CD14-positive monocyte (primary cell): Measurements from ENCODE around the gene ATP10D. TPM values are rescaled to one million over a fixed set of nuclear protein-coding genes. Genes with fewer than 3 reads are reported as not detected.

Experiments used
- DNase-seq, 3 donors: peaks; one replicate each; pipeline ENCODE4 v3.0.0-alpha.2; 2011 to 2022
- H2AFZ ChIP-seq: 2 replicates; pipeline ENCODE4 v1.6.0; 2012; ENCODE audit warnings: mild to moderate bottlenecking, low read depth, low read length, inconsistent platforms; ENCODE audit not compliant: insufficient read depth, poor library complexity, severe bottlenecking
- H3K27ac ChIP-seq, 2 donors: 1 replicate in 1 of 2; 2 replicates in 1 of 2; pipeline ENCODE4 v1.5.1; 2012 to 2013; ENCODE audit warnings: low read length in 2 of 2, control low read depth in 1 of 2, inconsistent platforms in 1 of 2, low read depth in 1 of 2, mild to moderate bottlenecking in 1 of 2
- H3K27me3 ChIP-seq, 2 donors: one replicate each; pipeline versions ENCODE4 v1.6.0 to v1.6.1; 2011 to 2013; ENCODE audit warnings: low read length in 2 of 2; ENCODE audit not compliant: control insufficient read depth in 2 of 2, insufficient read depth in 2 of 2
- H3K36me3 ChIP-seq, 2 donors: replicated peaks in 1 of 2; 1 replicate in 1 of 2; 2 replicates in 1 of 2; pipeline versions ENCODE4 v1.5.1 to v1.6.1; 2012 to 2013; ENCODE audit warnings: low read length in 2 of 2, control low read depth in 1 of 2, inconsistent platforms in 1 of 2, mild to moderate bottlenecking in 1 of 2; ENCODE audit not compliant: insufficient read depth in 2 of 2, control insufficient read depth in 1 of 2
- H3K4me1 ChIP-seq, 2 donors: 1 replicate in 1 of 2; 2 replicates in 1 of 2; pipeline versions ENCODE4 v1.5.1 to v1.6.1; 2012 to 2013; ENCODE audit warnings: low read length in 2 of 2, control low read depth in 1 of 2, inconsistent platforms in 1 of 2, mild to moderate bottlenecking in 1 of 2, moderate library complexity in 1 of 2; ENCODE audit not compliant: insufficient read depth in 2 of 2, control insufficient read depth in 1 of 2
- H3K4me2 ChIP-seq: replicated peaks from 2 replicates; pipeline ENCODE3; 2012; ENCODE audit warnings: low read length, moderate library complexity, mild to moderate bottlenecking; ENCODE audit not compliant: poor library complexity, severe bottlenecking; ENCODE audit errors: extremely low read depth
- H3K4me3 ChIP-seq, 3 experiments: fragments of 200-600 bp in 1 of 3; sonication (generic) in 1 of 3; replicated peaks in 1 of 3; 1 replicate in 2 of 3; 2 replicates in 1 of 3; pipeline ENCODE4 v1.5.1; 2011 to 2013; ENCODE audit warnings: low read length in 3 of 3, mild to moderate bottlenecking in 3 of 3, control low read depth in 2 of 3, low read depth in 2 of 3, inconsistent platforms in 1 of 3, moderate library complexity in 1 of 3
- H3K79me2 ChIP-seq: 2 replicates; pipeline ENCODE4 v1.6.0; 2012; ENCODE audit warnings: mild to moderate bottlenecking, control low read depth, inconsistent platforms, low read length, moderate library complexity; ENCODE audit not compliant: insufficient read depth
- H3K9ac ChIP-seq: 2 replicates; pipeline ENCODE4 v1.6.0; 2017; ENCODE audit warnings: low read length, mild to moderate bottlenecking; ENCODE audit not compliant: insufficient read depth, poor library complexity, severe bottlenecking
- H3K9me3 ChIP-seq, 2 donors: replicated peaks in 1 of 2; 1 replicate in 1 of 2; 2 replicates in 1 of 2; pipeline versions ENCODE4 v1.5.1 to v1.6.1; 2012 to 2013; ENCODE audit warnings: low read length in 2 of 2, control low read depth in 1 of 2; ENCODE audit not compliant: control insufficient read depth in 1 of 2, insufficient read depth in 1 of 2
- H4K20me1 ChIP-seq: 2 replicates; pipeline ENCODE4 v1.6.0; 2012; ENCODE audit warnings: mild to moderate bottlenecking, low read length, control low read depth, moderate library complexity; ENCODE audit not compliant: insufficient read depth
- H3K27ac Mint-ChIP-seq, 7 donors: one replicate each; pipeline ENCODE4 v1.8.0; 2020; ENCODE audit warnings: mild to moderate bottlenecking in 7 of 7, mixed read lengths in 7 of 7, moderate library complexity in 6 of 7, inconsistent platforms in 2 of 7
- H3K27me3 Mint-ChIP-seq, 3 donors: one replicate each; pipeline ENCODE4 v1.8.0; 2021 to 2022; ENCODE audit warnings: low read depth in 3 of 3, mild to moderate bottlenecking in 3 of 3, mixed read lengths in 3 of 3, moderate library complexity in 3 of 3, inconsistent platforms in 1 of 3
- H3K36me3 Mint-ChIP-seq, 2 donors: one replicate each; pipeline ENCODE4 v1.8.0; 2020; ENCODE audit warnings: mixed read lengths in 2 of 2, inconsistent platforms in 1 of 2, mild to moderate bottlenecking in 1 of 2
- H3K4me1 Mint-ChIP-seq: one replicate; pipeline ENCODE4 v1.8.0; 2020; ENCODE audit warnings: mild to moderate bottlenecking, mixed read lengths
- H3K4me3 Mint-ChIP-seq, 2 donors: one replicate each; pipeline ENCODE4 v1.8.0; 2020; ENCODE audit warnings: mild to moderate bottlenecking in 2 of 2, mixed read lengths in 2 of 2, moderate library complexity in 1 of 2
- H3K9me3 Mint-ChIP-seq, 7 donors: one replicate each; pipeline ENCODE4 v1.8.0; 2020 to 2022; ENCODE audit warnings: mixed read lengths in 7 of 7, mild to moderate bottlenecking in 6 of 7, moderate library complexity in 6 of 7, inconsistent platforms in 2 of 7
- CTCF ChIP-seq: fragments of 200-600 bp; IDR thresholded peaks from one replicate; pipeline ENCODE4 v1.8.0; 2022; ENCODE audit warnings: antibody characterized with exemption, mild to moderate bottlenecking
- WGBS: methylation state at CpG from one replicate; pipeline ENCODE4 v1.1.5; 2013; ENCODE audit warnings: missing lambda C conversion rate; ENCODE audit not compliant: insufficient coverage; 5-methylcytosine and 5-hydroxymethylcytosine counted together
- intact Hi-C, 2 donors: fragments of 100-400 bp; cut with micrococcal nuclease; formaldehyde crosslinking; loops; one replicate each; pipeline versions ENCODE4 v1.15.0 to v1.15.1; 2023
- polyA plus RNA-seq, 3 donors: library from polyadenylated mRNA; depleted of rRNA in 1 of 3; unstranded in 2 of 3; stranded (reverse) in 1 of 3; fragments of 300-500 nt in 2 of 3; fragments of >200 nt in 1 of 3; fragmentation: Illumina TruSeq in 2 of 3; gene quantifications; 1 replicate in 2 of 3; 2 replicates in 1 of 3; pipeline ENCODE4 v1.2.3, GENCODE V29; 2012 to 2021

The ATP10D gene
- polyA plus RNA-seq, 3 donors, result 8.4 to 16.9 (median 14.1) TPM

GRCh38 chr4:47598896-47599295 is 113.8 kb downstream of the ATP10D start:
- no peaks in the 10 kb centered on the region for H3K27me3 Mint-ChIP-seq
- H3K4me3 Mint-ChIP-seq, result no peak overlapping the region
- intact Hi-C loops, result no loop called here
- no peak for DNase-seq
- H3K4me1 Mint-ChIP-seq, result no peaks in the 10 kb centered on the region
- no peaks in the 10 kb centered on the region for H3K27me3 ChIP-seq
- WGBS, result no CpG with 5 or more reads among the region's 3 CpGs
- peaks cover 4 to 17% (median 9%) of the 10 kb centered on the region in 7 donors for H3K9me3 Mint-ChIP-seq
- no peak overlapping the region for H3K9ac ChIP-seq
- no peaks in the 10 kb centered on the region for H4K20me1 ChIP-seq
- H3K27ac ChIP-seq, result no peak overlapping the region
- no peak for TF ChIP-seq CTCF
- H2AFZ ChIP-seq, result no peak overlapping the region
- peaks cover 0 to 43% of the 10 kb centered on the region in 2 donors for H3K36me3 ChIP-seq
- peaks cover 27 to 44% of the 10 kb centered on the region in 2 donors for H3K36me3 Mint-ChIP-seq
- H3K4me1 ChIP-seq, result no peaks in the 10 kb centered on the region
- H3K9me3 ChIP-seq, result peaks cover 6 to 10% of the 10 kb centered on the region in 2 donors
- H3K4me2 ChIP-seq, result no peak overlapping the region
- no peak overlapping the region for H3K27ac Mint-ChIP-seq
- H3K79me2 ChIP-seq, result no peaks in the 10 kb centered on the region
- no peak overlapping the region for H3K4me3 ChIP-seq

- WGBS, result 85% methylated on average over 2 of the region's 3 CpGs
- no peaks in the 10 kb centered on the region for H3K4me1 Mint-ChIP-seq
Measured at GRCh38 chr4:47606482-47606881, 121.4 kb downstream of the ATP10D start.

More at GRCh38 chr4:47606482-47606881, 121.4 kb downstream of the ATP10D start:
- no peak for TF ChIP-seq CTCF
- peaks cover 6 to 10% of the 10 kb centered on the region in 2 donors for H3K9me3 ChIP-seq
- no peak overlapping the region for H3K27ac ChIP-seq
- peaks cover 0 to 10% of the 10 kb centered on the region in 2 donors for H3K36me3 ChIP-seq
- H3K4me2 ChIP-seq, result no peak overlapping the region
- intact Hi-C loops, result no loop called here
- H3K4me3 Mint-ChIP-seq, result no peak overlapping the region
- no peaks in the 10 kb centered on the region for H3K4me1 ChIP-seq
- no peaks in the 10 kb centered on the region for H3K79me2 ChIP-seq
- no peak overlapping the region for H3K4me3 ChIP-seq
- peaks cover 6 to 8% of the 10 kb centered on the region in 2 donors for H3K36me3 Mint-ChIP-seq
- H2AFZ ChIP-seq, result no peak overlapping the region
- H3K27me3 Mint-ChIP-seq, result no peaks in the 10 kb centered on the region
- H3K9ac ChIP-seq, result no peak overlapping the region
- H3K27ac Mint-ChIP-seq, result no peak overlapping the region
- peaks cover 4 to 17% (median 10%) of the 10 kb centered on the region in 7 donors for H3K9me3 Mint-ChIP-seq
- no peaks in the 10 kb centered on the region for H3K27me3 ChIP-seq
- DNase-seq, result no peak
- H4K20me1 ChIP-seq, result no peaks in the 10 kb centered on the region
